OCI-LY1 (cell line): ENCODE data around the gene DOLPP1.

Source experiments
- CTCF ChIP-seq: fragments of 200-600 bp; sonication (generic), shearing (Covaris generic); IDR thresholded peaks from 2 replicates; pipeline ENCODE4 v1.5.1; 2017; ENCODE audit warnings: mild to moderate bottlenecking, antibody characterized with exemption, low read length, moderate library complexity, mixed read lengths
- EZH2 ChIP-seq: fragments of 200-600 bp; sonication (generic), shearing (Covaris generic); IDR thresholded peaks from 2 replicates; pipeline ENCODE4 v1.8.0; 2017; ENCODE audit warnings: borderline replicate concordance, mixed run types, mild to moderate bottlenecking, antibody characterized with exemption, low read length, moderate library complexity, mixed read lengths

- TF ChIP-seq EZH2 (no peak), CTCF (no peak)
Measured at GRCh38 chr9:129037767-129038098, 43.2 kb upstream of the DOLPP1 start.
